Colonic mucosa (tissue), 4 donors: Measurements from ENCODE around the gene ARFGEF3. TPM values are rescaled to one million over a fixed set of nuclear protein-coding genes. Genes with fewer than 3 reads are reported as not detected.

Source experiments
- DNase-seq: peaks from one replicate; pipeline ENCODE4 v3.0.0-alpha.2; 2020
- H3K27ac ChIP-seq: fragments of 200-600 bp; one replicate; pipeline ENCODE4 v1.8.0; 2021
- H3K27me3 ChIP-seq: fragments of 200-600 bp; one replicate; pipeline ENCODE4 v1.8.0; 2021
- H3K36me3 ChIP-seq: fragments of 200-600 bp; one replicate; pipeline ENCODE4 v1.8.0; 2021
- H3K4me1 ChIP-seq: fragments of 200-600 bp; one replicate; pipeline ENCODE4 v1.8.0; 2021; ENCODE audit warnings: mild to moderate bottlenecking
- H3K4me3 ChIP-seq: fragments of 200-600 bp; one replicate; pipeline ENCODE4 v1.8.0; 2021
- H3K9ac ChIP-seq, 2 donors: one replicate each; pipeline ENCODE4 v1.7.0; 2013; ENCODE audit warnings: control low read depth in 2 of 2, low read depth in 2 of 2, low read length in 2 of 2
- H3K9me3 ChIP-seq: fragments of 200-600 bp; one replicate; pipeline ENCODE4 v1.8.0; 2021
- CTCF ChIP-seq: fragments of 200-600 bp; IDR thresholded peaks from one replicate; pipeline ENCODE4 v1.8.0; 2022; ENCODE audit warnings: antibody characterized with exemption, mild to moderate bottlenecking
- intact Hi-C: fragments of 100-400 bp; cut with DNase I; formaldehyde crosslinking; loops from one replicate; pipeline ENCODE4 v1.14.1; 2022
- total RNA-seq, 2 donors: library from RNA; stranded (reverse); fragmentation: NEBNext Ultra II Directional in 1 of 2; extraction: Animal tissue kit (Norgen Biotek cat#: 25700) in 1 of 2; gene quantifications; one replicate each; pipeline ENCODE4 v1.2.1, GENCODE V29; 2021
- donor health status: healthy.
- donor health status: DM: no; HTN: no; CAD: no.
- donor health status: DM: no; HTN: no; CAD: no.

The ARFGEF3 gene
- total RNA-seq, 2 donors from 2014 or later, result 22.2 to 23.8 TPM

DNA sequence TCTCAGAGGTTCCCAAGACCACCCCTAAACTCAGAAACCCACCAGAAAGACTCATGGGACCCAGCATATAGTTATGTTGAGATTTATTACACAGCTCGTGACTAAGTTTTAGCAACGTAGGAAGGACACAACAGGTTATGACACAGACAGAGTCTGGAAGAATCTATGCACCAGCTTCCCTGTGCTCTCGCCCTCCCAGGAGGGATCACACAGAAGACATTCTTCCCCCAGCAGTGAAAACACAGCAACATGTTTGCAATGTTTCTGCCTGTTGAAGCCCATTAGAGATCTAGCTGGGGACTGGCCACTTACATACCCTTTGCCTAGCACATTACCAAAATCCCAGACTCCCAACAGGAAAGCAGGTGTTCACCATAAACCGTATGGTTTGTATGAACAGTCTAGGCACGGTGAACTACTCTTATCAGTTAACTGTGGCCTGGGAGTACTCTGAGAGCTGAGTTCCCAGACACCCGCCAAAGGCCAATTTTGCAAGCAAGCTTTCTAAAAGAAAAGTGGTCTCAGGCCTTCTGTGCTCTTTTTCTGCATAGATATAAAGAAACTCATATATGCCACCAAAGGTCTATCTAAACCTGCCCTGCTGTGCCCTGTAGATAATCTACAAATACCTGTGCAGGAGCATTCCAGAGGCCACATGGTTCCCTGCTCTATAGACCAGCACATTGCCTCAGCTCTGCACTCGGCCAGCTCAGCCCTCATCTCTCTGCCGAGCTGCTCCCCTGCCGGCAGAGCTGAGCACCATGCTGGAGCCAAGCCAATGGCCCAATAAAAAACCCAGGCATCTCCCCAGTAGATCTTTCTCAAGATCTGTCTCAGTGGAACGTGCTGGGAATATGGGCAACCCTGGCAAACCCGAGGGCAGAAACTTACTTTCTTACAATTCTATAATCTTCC is 146.3 kb downstream of the ARFGEF3 start:
- no peaks in the 10 kb centered on the region for H3K36me3 ChIP-seq
- no peak for TF ChIP-seq CTCF
- no peak overlapping the region for H3K9ac ChIP-seq
- H3K27ac ChIP-seq, result no peak overlapping the region
- H3K27me3 ChIP-seq, result no peaks in the 10 kb centered on the region
- intact Hi-C loops, result no loop called here
- no peak overlapping the region for H3K4me3 ChIP-seq
- peak; percentile 33 for DNase-seq
- H3K9me3 ChIP-seq, result no peaks in the 10 kb centered on the region
- H3K4me1 ChIP-seq, result no peaks in the 10 kb centered on the region

GRCh38 chr6:138308731-138309110 is 147.0 kb downstream of the ARFGEF3 start:
- DNase-seq, result no peak
- Histone ChIP-seq H3K9ac (no peak overlapping the region), H3K4me1 (no peaks in the 10 kb centered on the region), H3K27me3 (no peaks in the 10 kb centered on the region), H3K9me3 (no peaks in the 10 kb centered on the region), H3K4me3 (no peak overlapping the region), H3K27ac (no peak overlapping the region), H3K36me3 (no peaks in the 10 kb centered on the region)
- TF ChIP-seq CTCF, result no peak
- intact Hi-C loops, result no loop called here

- no peaks in the 10 kb centered on the region for H3K9me3 ChIP-seq
- no peak overlapping the region for H3K9ac ChIP-seq
- H3K4me1 ChIP-seq, result no peaks in the 10 kb centered on the region
- intact Hi-C loops, result no loop called here
- TF ChIP-seq CTCF, result no peak
- H3K4me3 ChIP-seq, result no peak overlapping the region
- DNase-seq, result no peak
- H3K36me3 ChIP-seq, result no peaks in the 10 kb centered on the region
- no peak overlapping the region for H3K27ac ChIP-seq
- no peaks in the 10 kb centered on the region for H3K27me3 ChIP-seq
These were observed 148.0 kb downstream of the ARFGEF3 start for GRCh38 chr6:138309695-138310094.

DNA sequence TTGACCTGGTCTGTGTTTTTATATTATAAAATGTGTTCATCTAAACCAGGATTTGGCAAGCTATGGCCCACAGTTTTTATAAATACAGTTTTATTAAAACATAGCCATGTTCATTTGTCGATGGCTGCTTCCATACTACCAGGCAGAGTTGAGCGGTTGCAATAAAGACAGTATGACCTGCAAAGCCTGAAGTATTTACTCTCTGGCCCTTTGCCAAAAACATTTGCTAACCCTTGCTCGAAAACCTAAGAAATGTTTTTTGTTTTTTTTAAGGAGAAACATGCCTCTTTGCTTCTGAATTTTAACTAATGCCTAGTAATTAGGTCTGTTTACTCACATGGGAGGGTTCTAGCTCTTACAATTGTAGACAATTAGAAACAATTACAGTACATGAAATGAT is 148.6 kb downstream of the ARFGEF3 start:
- Histone ChIP-seq H3K4me1 (no peaks in the 10 kb centered on the region), H3K27me3 (no peaks in the 10 kb centered on the region), H3K4me3 (no peak overlapping the region), H3K27ac (no peak overlapping the region), H3K36me3 (no peaks in the 10 kb centered on the region), H3K9ac (no peak overlapping the region), H3K9me3 (no peaks in the 10 kb centered on the region)
- intact Hi-C loops, result no loop called here
- DNase-seq, result no peak
- no peak for TF ChIP-seq CTCF

- Histone ChIP-seq H3K36me3 (no peaks in the 10 kb centered on the region), H3K27me3 (no peaks in the 10 kb centered on the region), H3K9me3 (no peaks in the 10 kb centered on the region), H3K27ac (no peak overlapping the region), H3K9ac (no peak overlapping the region), H3K4me3 (no peak overlapping the region), H3K4me1 (no peaks in the 10 kb centered on the region)
- intact Hi-C loops, result no loop called here
- no peak for TF ChIP-seq CTCF
- no peak for DNase-seq
These were observed 149.1 kb downstream of the ARFGEF3 start for GRCh38 chr6:138310821-138311220.
